ENCODE data around the gene MAML3.

The MAML3 gene

GRCh38 chr4:139857977-139858376 is 296.0 kb downstream of the MAML3 start:
- DNase-seq: no peak

- DNase-seq: no peak
Measured at GRCh38 chr4:139857021-139857420, 297.0 kb downstream of the MAML3 start.

GRCh38 chr4:139854668-139855403 is 299.1 kb downstream of the MAML3 start:
- DNase-seq: no peak

GRCh38 chr4:139853309-139853708 is 300.7 kb downstream of the MAML3 start:
- DNase-seq: no peak

GRCh38 chr4:139852612-139853269 is 301.2 kb downstream of the MAML3 start:
- DNase-seq: no peak

GRCh38 chr4:139851639-139852038 is 302.3 kb downstream of the MAML3 start:
- no peak for DNase-seq

- no peak for DNase-seq
Measured at GRCh38 chr4:139851133-139851532, 302.9 kb downstream of the MAML3 start.

GRCh38 chr4:139849219-139849618 is 304.8 kb downstream of the MAML3 start:
- no peak for DNase-seq

- DNase-seq: no peak
Measured at GRCh38 chr4:139848028-139848427, 306.0 kb downstream of the MAML3 start.

GRCh38 chr4:139847602-139848001 is 306.4 kb downstream of the MAML3 start:
- DNase-seq: no peak

GRCh38 chr4:139846766-139847165 is 307.2 kb downstream of the MAML3 start:
- DNase-seq: no peak

- DNase-seq: no peak
Measured at GRCh38 chr4:139845453-139846093, 308.4 kb downstream of the MAML3 start.

- no peak for DNase-seq
Measured at GRCh38 chr4:139844459-139845036, 309.4 kb downstream of the MAML3 start.

- DNase-seq: no peak
Measured at GRCh38 chr4:139844057-139844456, 309.9 kb downstream of the MAML3 start.

- no peak for DNase-seq
Measured at GRCh38 chr4:139843641-139844040, 310.3 kb downstream of the MAML3 start.

GRCh38 chr4:139841464-139842195 is 312.4 kb downstream of the MAML3 start:
- no peak for DNase-seq

- DNase-seq: no peak
Measured at GRCh38 chr4:139840773-139841172, 313.2 kb downstream of the MAML3 start.

- DNase-seq: no peak
Measured at GRCh38 chr4:139839403-139840031, 314.5 kb downstream of the MAML3 start.

GRCh38 chr4:139838811-139839210 is 315.2 kb downstream of the MAML3 start:
- DNase-seq: no peak

- DNase-seq: no peak
Measured at GRCh38 chr4:139834981-139835391, 319.0 kb downstream of the MAML3 start.

- no peak for DNase-seq
Measured at GRCh38 chr4:139834226-139834662, 319.7 kb downstream of the MAML3 start.

GRCh38 chr4:139833151-139833910 is 320.7 kb downstream of the MAML3 start:
- DNase-seq: no peak

All from stimulated activated naive CD4-positive, alpha-beta T cell (primary cell).